ENCODE results near the gene IL4I1. TPM values are rescaled to one million over a fixed set of nuclear protein-coding genes. Genes with fewer than 3 reads are reported as not detected.

IL4I1 gene
- polyA plus RNA-seq, 1 of the 3 experiments (the other 2 are of a cell fraction) = 0.35 TPM

GRCh38 chr19:49887665-49888509 is 8.8 kb downstream of the IL4I1 start:
- H3K4me3 ChIP-seq (ENCODE audit: low read depth in 2 of 2, low read length in 1 of 2) = no peak overlapping the region
- TF ChIP-seq CHD2 (IDR thresholded peaks at IDR 0.05; ENCODE audit: low read length, partially characterized antibody) = no peak
- no peak for TF ChIP-seq FOXJ3 (CRISPR knock-in tag; IDR thresholded peaks at IDR 0.05)
- TF ChIP-seq TEAD4 (IDR thresholded peaks at IDR 0.05; ENCODE audit: borderline replicate concordance, insufficient read depth) = no peak
- no peak for TF ChIP-seq MEF2A (IDR thresholded peaks at IDR 0.05; ENCODE audit: borderline replicate concordance, low read depth)
- TF ChIP-seq CTCF (IDR thresholded peaks at IDR 0.05) = no peak
- TF ChIP-seq EZH2phosphoT487 (IDR thresholded peaks at IDR 0.05; ENCODE audit: borderline replicate concordance, low read depth) = no peak
- TF ChIP-seq TCF12 (IDR thresholded peaks at IDR 0.05) = no peak
- no peak for TF ChIP-seq RFX5 (IDR thresholded peaks at IDR 0.05; ENCODE audit: low read length)
- no peak for TF ChIP-seq MAX (IDR thresholded peaks at IDR 0.05; ENCODE audit: low read depth)
- no peak for TF ChIP-seq ELF1 (IDR thresholded peaks at IDR 0.05)
- no peak for TF ChIP-seq EP300 (IDR thresholded peaks at IDR 0.05; ENCODE audit: borderline replicate concordance in 1 of 2, low read depth in 1 of 2, low read length in 1 of 2)
- no peak for TF ChIP-seq NRF1 (IDR thresholded peaks at IDR 0.05; ENCODE audit: low read depth, low read length)
- no peak for TF ChIP-seq GABPA (IDR thresholded peaks at IDR 0.05; ENCODE audit: low read depth)
- TF ChIP-seq FOSL2 (IDR thresholded peaks at IDR 0.05; ENCODE audit: borderline replicate concordance, low read depth) = no peak
- TF ChIP-seq USF2 (IDR thresholded peaks at IDR 0.05; ENCODE audit: borderline replicate concordance, low read depth, low read length) = no peak
- no peak for TF ChIP-seq MXI1 (IDR thresholded peaks at IDR 0.05; ENCODE audit: low read depth, low read length)
- no peak for TF ChIP-seq POLR2AphosphoS5 (IDR thresholded peaks at IDR 0.05; ENCODE audit: low read depth, low read length)
- H4K20me1 ChIP-seq (ENCODE audit: insufficient read depth) = no peaks in the 10 kb centered on the region
- H2AFZ ChIP-seq (ENCODE audit: low read depth) = no peak overlapping the region
- peaks cover 10 to 20% of the 10 kb centered on the region in 2 experiments for H3K36me3 ChIP-seq (replicated peaks in 1 of 2; ENCODE audit: control insufficient read depth in 1 of 2, insufficient read depth in 2 of 2, low read length in 1 of 2)
- no peak overlapping the region for H3K27ac ChIP-seq (ENCODE audit: low read depth in 2 of 2, low read length in 1 of 2)
- no peak overlapping the region for H3K4me2 ChIP-seq
- WGBS (ENCODE audit: low lambda C conversion rate) = 96% methylated on average over 28 of the region's 54 CpGs
- H3K9me2 ChIP-seq = no peaks in the 10 kb centered on the region
- DNase-seq = no peak
- no peak overlapping the region for H3K9ac ChIP-seq
- no peaks in the 10 kb centered on the region for H3K79me2 ChIP-seq (ENCODE audit: insufficient read depth)
- H3K9me3 ChIP-seq = no peaks in the 10 kb centered on the region
- H3F3A ChIP-seq (replicated peaks; ENCODE audit: insufficient read depth) = peaks cover 10% of the 10 kb centered on the region
- peaks cover 0 to 13% of the 10 kb centered on the region in 2 experiments; a peak in 1 of 4 replicates for H3K4me1 ChIP-seq (ENCODE audit: control insufficient read depth in 1 of 2, insufficient read depth in 2 of 2, low read depth in 1 of 2, low read length in 1 of 2)
- CTCF ChIA-PET = interaction anchor here (1.2 kb wide), 1 partner anchor 10 kb away, joined by 3 read pairs; no protein-coding TSS in a partner anchor
- H3K27me3 ChIP-seq (ENCODE audit: insufficient read depth) = no peaks in the 10 kb centered on the region
- POLR2A ChIA-PET = interaction anchor here (0.8 kb wide), 1 partner anchor 11 kb away, joined by 3 read pairs; the partner anchor contains the start of gene AKT1S1
